ENCODE measurements around the gene ATP2B2. TPM values are rescaled to one million over a fixed set of nuclear protein-coding genes. Genes with fewer than 3 reads are reported as not detected.

Gene ATP2B2
- total RNA-seq, 4 donors from 2014 or later = 0.11 to 0.42 (median 0.15) TPM; not detected in 1

- Histone ChIP-seq H3K4me1 (no peaks in the 10 kb centered on the region), H3K9me3 (no peaks in the 10 kb centered on the region), H3K36me3 (no peaks in the 10 kb centered on the region), H3K27me3 (no peaks in the 10 kb centered on the region), H3K27ac (no peak overlapping the region), H3K4me3 (replicated peaks in 1 of 3) (no peak overlapping the region)
- TF ChIP-seq POLR2A (IDR thresholded peaks at IDR 0.05) = no peak
- no peak for TF ChIP-seq CTCF (IDR thresholded peaks at IDR 0.05)
- WGBS, 2 donors = 76 to 88% methylated on average over 3 to 6 of the region's 6 CpGs
- intact Hi-C loops (cut with DNase I) = no loop called here
- no peak for DNase-seq
These were observed 84.5 kb downstream of the ATP2B2 start for GRCh38 chr3:10420745-10421475.

- Histone ChIP-seq H3K4me3 (replicated peaks in 1 of 3) (no peak overlapping the region), H3K27ac (no peak overlapping the region), H3K36me3 (no peaks in the 10 kb centered on the region), H3K27me3 (no peaks in the 10 kb centered on the region), H3K9me3 (no peaks in the 10 kb centered on the region), H3K4me1 (no peaks in the 10 kb centered on the region)
- DNase-seq = no peak
- intact Hi-C loops (cut with DNase I) = no loop called here
- WGBS, 2 donors = 51 to 59% methylated on average over 9 to 11 of the region's 11 CpGs
- TF ChIP-seq CTCF (IDR thresholded peaks at IDR 0.05) (no peak), POLR2A (IDR thresholded peaks at IDR 0.05) (no peak)
These were observed 85.7 kb downstream of the ATP2B2 start for GRCh38 chr3:10419637-10420232.

GRCh38 chr3:10417847-10418246 is 87.5 kb downstream of the ATP2B2 start:
- intact Hi-C loops (cut with DNase I) = no loop called here
- WGBS, 2 donors = 89 to 90% methylated on average over 2 of the region's 2 CpGs
- no peak for DNase-seq
- TF ChIP-seq POLR2A (IDR thresholded peaks at IDR 0.05) = no peak
- peak in 1 of 6 experiments; percentile 4 for TF ChIP-seq CTCF (IDR thresholded peaks at IDR 0.05)
- H3K4me3 ChIP-seq (replicated peaks in 1 of 3) = no peak overlapping the region
- H3K27ac ChIP-seq = no peak overlapping the region
- H3K36me3 ChIP-seq = no peaks in the 10 kb centered on the region
- H3K27me3 ChIP-seq = no peaks in the 10 kb centered on the region
- no peaks in the 10 kb centered on the region for H3K4me1 ChIP-seq
- H3K9me3 ChIP-seq = no peaks in the 10 kb centered on the region

- DNase-seq = no peak
- WGBS, 2 donors = 56 to 60% methylated on average over 12 to 15 of the region's 19 CpGs
These were observed 88.6 kb downstream of the ATP2B2 start for GRCh38 chr3:10416730-10417300.

More at GRCh38 chr3:10416730-10417300, 88.6 kb downstream of the ATP2B2 start:
- H3K27me3 ChIP-seq = no peaks in the 10 kb centered on the region
- H3K36me3 ChIP-seq = no peaks in the 10 kb centered on the region
- intact Hi-C loops (cut with DNase I) = no loop called here
- H3K4me1 ChIP-seq = no peaks in the 10 kb centered on the region
- TF ChIP-seq CTCF (IDR thresholded peaks at IDR 0.05) = no peak
- TF ChIP-seq POLR2A (IDR thresholded peaks at IDR 0.05) = no peak
- no peak overlapping the region for H3K27ac ChIP-seq
- H3K4me3 ChIP-seq (replicated peaks in 1 of 3) = no peak overlapping the region
- H3K9me3 ChIP-seq = no peaks in the 10 kb centered on the region

Measured in thyroid gland (tissue), 4 donors.